IMR-90 (cell line): ENCODE measurements around the gene RALGAPA2. TPM values are rescaled to one million over a fixed set of nuclear protein-coding genes. Genes with fewer than 3 reads are reported as not detected.

ENCODE experiments used
- ATAC-seq: fragments of 200-7000 bp; cut with Tn5 transposase; 2 replicates; pipeline ENCODE4 v1.9.1; 2020; ENCODE audit warnings: low read depth, mild to moderate bottlenecking, moderate library complexity
- BruUV-seq: library from RNA; stranded (reverse); fragments of 400-500 nt; replicated peaks from 2 replicates; lab custom pipeline; 2021; lab: Mats Ljungman, UMichigan
- CTCF ChIA-PET: fragments of 300-600 bp; formaldehyde crosslinking; extraction: SDS; loops from one replicate; lab custom pipeline; 2021; ENCODE audit warnings: antibody characterized with exemption; lab: Yijun Ruan, JAX
- POLR2A ChIA-PET: fragments of 300-600 bp; sonication (Branson Sonifier 250); formaldehyde crosslinking; loops from one replicate; lab custom pipeline; 2022; ENCODE audit warnings: antibody characterized with exemption; ENCODE audit not compliant: unreplicated experiment; lab: Charles Lee
- DNase-seq: peaks from one replicate; pipeline ENCODE4 v3.0.0; 2013
- H2AFZ ChIP-seq: replicated peaks from 2 replicates; pipeline ENCODE3; 2013; ENCODE audit warnings: low read length, mild to moderate bottlenecking; ENCODE audit not compliant: poor library complexity
- H2AK5ac ChIP-seq: 2 replicates; pipeline ENCODE4 v1.6.1; 2013; ENCODE audit warnings: low read depth, low read length, inconsistent platforms
- H2AK9ac ChIP-seq: replicated peaks from 2 replicates; pipeline ENCODE3; 2013; ENCODE audit warnings: mild to moderate bottlenecking, low read depth, low read length, moderate library complexity; ENCODE audit not compliant: poor library complexity
- H2BK120ac ChIP-seq: 2 replicates; pipeline ENCODE4 v1.6.1; 2013; ENCODE audit warnings: low read depth, low read length, inconsistent platforms
- H2BK15ac ChIP-seq: 3 replicates; pipeline ENCODE4 v1.6.1; 2013; ENCODE audit warnings: low read depth, low read length, inconsistent platforms
- H2BK20ac ChIP-seq: 2 replicates; pipeline ENCODE4 v1.6.1; 2013; ENCODE audit warnings: low read depth, mild to moderate bottlenecking, inconsistent platforms, low read length, moderate library complexity
- H2BK5ac ChIP-seq: 2 replicates; pipeline ENCODE4 v1.6.1; 2013; ENCODE audit warnings: mild to moderate bottlenecking, low read depth, low read length, inconsistent platforms; ENCODE audit not compliant: poor library complexity, severe bottlenecking
- H3K14ac ChIP-seq: replicated peaks from 2 replicates; pipeline ENCODE4 v1.6.1; 2013; ENCODE audit warnings: low read depth, low read length, inconsistent platforms
- H3K18ac ChIP-seq: 2 replicates; pipeline ENCODE4 v1.6.1; 2013; ENCODE audit warnings: low read depth, low read length, control low read depth
- H3K23ac ChIP-seq: 2 replicates; pipeline ENCODE4 v1.6.1; 2013; ENCODE audit warnings: low read depth, low read length, inconsistent platforms
- H3K27ac ChIP-seq: 2 replicates; pipeline ENCODE4 v1.5.1; 2013; ENCODE audit warnings: mild to moderate bottlenecking, control low read depth, low read length; ENCODE audit not compliant: insufficient read depth
- H3K27me3 ChIP-seq: 2 replicates; pipeline ENCODE4 v1.6.1; 2013; ENCODE audit warnings: low read length; ENCODE audit not compliant: control insufficient read depth, insufficient read depth
- H3K36me3 ChIP-seq: 2 replicates; pipeline ENCODE4 v1.6.1; 2013; ENCODE audit warnings: low read length, mixed read lengths; ENCODE audit not compliant: control insufficient read depth, insufficient read depth
- H3K4ac ChIP-seq: 2 replicates; pipeline ENCODE4 v1.6.1; 2013; ENCODE audit warnings: low read depth, low read length, inconsistent platforms
- H3K4me1 ChIP-seq: 2 replicates; pipeline ENCODE4 v1.6.1; 2013; ENCODE audit warnings: low read length, mixed read lengths; ENCODE audit not compliant: control insufficient read depth, insufficient read depth
- H3K4me2 ChIP-seq: 2 replicates; pipeline ENCODE4 v1.6.1; 2013; ENCODE audit warnings: low read depth, mild to moderate bottlenecking, control low read depth, low read length, moderate library complexity
- H3K4me3 ChIP-seq: 2 replicates; pipeline ENCODE4 v1.5.1; 2013; ENCODE audit warnings: low read depth, mild to moderate bottlenecking, control low read depth, low read length, moderate library complexity; ENCODE audit not compliant: insufficient read depth
- H3K56ac ChIP-seq: 2 replicates; pipeline ENCODE4 v1.6.1; 2013; ENCODE audit warnings: low read length, inconsistent platforms; ENCODE audit not compliant: insufficient read depth; ENCODE audit errors: extremely low read depth
- H3K79me1 ChIP-seq, 2 experiments: 2 replicates each; pipeline ENCODE4 v1.6.1; 2013; ENCODE audit warnings: low read length in 2 of 2, inconsistent platforms in 1 of 2, low read depth in 1 of 2
- H3K9ac ChIP-seq: 2 replicates; pipeline ENCODE4 v1.6.1; 2013; ENCODE audit warnings: low read depth, low read length, control low read depth
- H3K9me1 ChIP-seq: 2 replicates; pipeline ENCODE4 v1.6.1; 2013; ENCODE audit warnings: low read length, inconsistent platforms; ENCODE audit not compliant: insufficient read depth
- H3K9me3 ChIP-seq: 2 replicates; pipeline ENCODE4 v1.6.1; 2013; ENCODE audit warnings: low read length; ENCODE audit not compliant: control insufficient read depth, insufficient read depth
- H4K20me1 ChIP-seq: 2 replicates; pipeline ENCODE4 v1.6.1; 2013; ENCODE audit warnings: low read length, inconsistent platforms; ENCODE audit not compliant: insufficient read depth
- H4K5ac ChIP-seq: 2 replicates; pipeline ENCODE4 v1.6.1; 2013; ENCODE audit warnings: mild to moderate bottlenecking, low read depth, low read length, control low read depth
- H4K8ac ChIP-seq, 2 experiments: 2 replicates each; pipeline ENCODE4 v1.6.1; 2013; ENCODE audit warnings: low read depth in 2 of 2, low read length in 2 of 2, control low read depth in 1 of 2, inconsistent platforms in 1 of 2
- H4K91ac ChIP-seq: 2 replicates; pipeline ENCODE4 v1.6.1; 2013; ENCODE audit warnings: low read depth, low read length, inconsistent platforms; ENCODE audit not compliant: insufficient read depth
- FOS ChIP-seq: fragments of 150-350 bp; IDR thresholded peaks from 2 replicates; pipeline ENCODE4 v1.6.1; 2016; ENCODE audit warnings: low read depth, low read length
- MAFK ChIP-seq: IDR thresholded peaks from 2 replicates; pipeline ENCODE4 v1.6.1; 2012; ENCODE audit warnings: low read depth, low read length, improper control_type of control experiment
- MXI1 ChIP-seq: IDR thresholded peaks from 2 replicates; pipeline ENCODE4 v1.6.1; 2012; ENCODE audit warnings: low read depth, mild to moderate bottlenecking, low read length, moderate library complexity, borderline replicate concordance
- NFE2L2 ChIP-seq: fragments of 150-350 bp; IDR thresholded peaks from 2 replicates; pipeline ENCODE4 v1.6.1; 2016; ENCODE audit warnings: low read depth, mild to moderate bottlenecking, low read length
- POLR2A ChIP-seq: IDR thresholded peaks from 2 replicates; pipeline ENCODE4 v1.6.1; 2012; ENCODE audit warnings: mild to moderate bottlenecking, low read depth, low read length
- RCOR1 ChIP-seq: IDR thresholded peaks from 2 replicates; pipeline ENCODE4 v1.6.1; 2012; ENCODE audit warnings: mild to moderate bottlenecking, low read length, improper control_type of control experiment; ENCODE audit not compliant: insufficient replicate concordance
- WGBS, 2 experiments: methylation state at CpG; one replicate each; pipeline versions ENCODE4 v1.1.5 to v1.1.7; 2013; ENCODE audit warnings: missing lambda C conversion rate in 2 of 2; ENCODE audit not compliant: insufficient read length in 1 of 2; ENCODE audit errors: extremely low coverage in 2 of 2; 5-methylcytosine and 5-hydroxymethylcytosine counted together
- dilution Hi-C: fragments of 300-500 bp; cut with HindIII; formaldehyde crosslinking; loops from one replicate; pipeline ENCODE4 v1.14.3; 2018; ENCODE audit warnings: low sequenced_read_pairs; ENCODE audit not compliant: unreplicated experiment
- in situ Hi-C: fragments of 300-500 bp; cut with MboI; formaldehyde crosslinking; loops from 3 replicates; pipeline ENCODE4 v1.14.3; 2019; ENCODE audit warnings: low sequenced_read_pairs, inconsistent platforms, mixed read lengths
- intact Hi-C: fragments of 100-400 bp; cut with micrococcal nuclease; formaldehyde crosslinking; loops from 2 replicates; pipeline ENCODE4 v1.10.0; 2022
- polyA plus RNA-seq, 3 experiments: library from polyadenylated mRNA; depleted of rRNA; stranded (reverse); fragments of >200 nt; gene quantifications; 2 replicates each; pipeline ENCODE4 v1.2.3, GENCODE V29; 2012; ENCODE audit warnings: low replicate concordance in 1 of 3
- total RNA-seq: library from RNA; depleted of rRNA; stranded (reverse); fragments of >200 nt; gene quantifications from 2 replicates; pipeline ENCODE4 v1.2.3, GENCODE V29; 2012
- TF ChIP-seq, protein P1 (sequence below): fragments of 150-350 bp; IDR thresholded peaks from 2 replicates; pipeline ENCODE4 v1.6.1; 2016; ENCODE audit warnings: low read depth, mild to moderate bottlenecking, low read length, moderate library complexity, borderline replicate concordance
- TF ChIP-seq, protein P2 (sequence below): conservative IDR thresholded peaks from 2 replicates; pipeline ENCODE4 v1.5.1; 2012; ENCODE audit warnings: mild to moderate bottlenecking, low read depth, low read length, improper control_type of control experiment

RALGAPA2 gene
- total and polyA plus RNA-seq, 2 of the 4 experiments (the other 2 are of a cell fraction), result 1.3 to 3.9 TPM

DNA sequence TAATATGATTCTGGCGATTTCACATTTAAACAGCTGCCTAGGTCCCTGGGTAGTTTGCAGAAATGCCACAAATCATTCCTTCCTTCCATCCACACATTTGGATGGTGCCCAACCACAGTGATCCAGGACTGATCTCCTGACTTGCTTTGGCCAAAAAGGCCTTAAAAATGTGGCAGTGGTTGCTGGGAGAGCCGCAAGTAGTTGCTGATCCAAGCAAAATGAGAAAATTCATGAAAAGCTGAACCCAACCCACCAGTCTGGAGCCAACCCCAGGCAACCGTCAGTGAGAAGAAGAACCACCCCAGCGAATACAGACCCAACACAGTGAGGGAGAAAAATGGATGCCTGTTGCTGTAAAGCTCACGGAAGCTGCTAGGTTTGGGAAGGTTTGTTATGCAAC, 25.1 kb downstream of the RALGAPA2 start:
- H2BK15ac ChIP-seq, result no peak overlapping the region
- H4K20me1 ChIP-seq, result no peaks in the 10 kb centered on the region
- dilution Hi-C loops (no loop called here), intact Hi-C loops (no loop called here), in situ Hi-C loops (no loop called here)
- no CpG with 5 or more reads among the region's 5 CpGs for WGBS, 2 experiments
- no peak overlapping the region for H4K91ac ChIP-seq
- H3K27ac ChIP-seq, result no peak overlapping the region
- H3K27me3 ChIP-seq, result no peaks in the 10 kb centered on the region; the same call in 1 of the 2 replicates
- no peak overlapping the region for H2BK20ac ChIP-seq
- TF ChIP-seq, protein P1, sequence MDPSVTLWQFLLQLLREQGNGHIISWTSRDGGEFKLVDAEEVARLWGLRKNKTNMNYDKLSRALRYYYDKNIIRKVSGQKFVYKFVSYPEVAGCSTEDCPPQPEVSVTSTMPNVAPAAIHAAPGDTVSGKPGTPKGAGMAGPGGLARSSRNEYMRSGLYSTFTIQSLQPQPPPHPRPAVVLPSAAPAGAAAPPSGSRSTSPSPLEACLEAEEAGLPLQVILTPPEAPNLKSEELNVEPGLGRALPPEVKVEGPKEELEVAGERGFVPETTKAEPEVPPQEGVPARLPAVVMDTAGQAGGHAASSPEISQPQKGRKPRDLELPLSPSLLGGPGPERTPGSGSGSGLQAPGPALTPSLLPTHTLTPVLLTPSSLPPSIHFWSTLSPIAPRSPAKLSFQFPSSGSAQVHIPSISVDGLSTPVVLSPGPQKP, result no peak
- TF ChIP-seq NFE2L2 (no peak), POLR2A (no peak), RCOR1 (no peak), MXI1 (no peak), FOS (no peak), MAFK (no peak)
- TF ChIP-seq, protein P2, sequence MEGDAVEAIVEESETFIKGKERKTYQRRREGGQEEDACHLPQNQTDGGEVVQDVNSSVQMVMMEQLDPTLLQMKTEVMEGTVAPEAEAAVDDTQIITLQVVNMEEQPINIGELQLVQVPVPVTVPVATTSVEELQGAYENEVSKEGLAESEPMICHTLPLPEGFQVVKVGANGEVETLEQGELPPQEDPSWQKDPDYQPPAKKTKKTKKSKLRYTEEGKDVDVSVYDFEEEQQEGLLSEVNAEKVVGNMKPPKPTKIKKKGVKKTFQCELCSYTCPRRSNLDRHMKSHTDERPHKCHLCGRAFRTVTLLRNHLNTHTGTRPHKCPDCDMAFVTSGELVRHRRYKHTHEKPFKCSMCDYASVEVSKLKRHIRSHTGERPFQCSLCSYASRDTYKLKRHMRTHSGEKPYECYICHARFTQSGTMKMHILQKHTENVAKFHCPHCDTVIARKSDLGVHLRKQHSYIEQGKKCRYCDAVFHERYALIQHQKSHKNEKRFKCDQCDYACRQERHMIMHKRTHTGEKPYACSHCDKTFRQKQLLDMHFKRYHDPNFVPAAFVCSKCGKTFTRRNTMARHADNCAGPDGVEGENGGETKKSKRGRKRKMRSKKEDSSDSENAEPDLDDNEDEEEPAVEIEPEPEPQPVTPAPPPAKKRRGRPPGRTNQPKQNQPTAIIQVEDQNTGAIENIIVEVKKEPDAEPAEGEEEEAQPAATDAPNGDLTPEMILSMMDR, result no peak
- no peak overlapping the region for H3K23ac ChIP-seq
- no peak overlapping the region for H3K9ac ChIP-seq
- H2BK120ac ChIP-seq, result no peak overlapping the region
- no peak overlapping the region for H2AFZ ChIP-seq
- H3K36me3 ChIP-seq, result no peaks in the 10 kb centered on the region
- H4K8ac ChIP-seq, result no peak overlapping the region
- ChIA-PET POLR2A (no interaction called here), CTCF (interaction anchor here (2.0 kb wide), 1 partner anchor 15 kb away, joined by 5 read pairs; no protein-coding TSS in a partner anchor)
- BruUV-seq, result no TSS peak
- H3K18ac ChIP-seq, result no peak overlapping the region
- H3K79me1 ChIP-seq, result no peaks in the 10 kb centered on the region; a peak in 1 of 4 replicates
- ATAC-seq (no peak), DNase-seq (no peak)
- H3K9me1 ChIP-seq, result no peaks in the 10 kb centered on the region
- no peaks in the 10 kb centered on the region for H3K4me1 ChIP-seq
- no peaks in the 10 kb centered on the region for H3K9me3 ChIP-seq
- H3K14ac ChIP-seq, result no peak overlapping the region
- H3K4me3 ChIP-seq, result no peak overlapping the region
- no peak overlapping the region for H3K4ac ChIP-seq
- no peak overlapping the region for H4K5ac ChIP-seq
- H3K4me2 ChIP-seq, result no peak overlapping the region
- no peak overlapping the region for H2BK5ac ChIP-seq
- H2AK9ac ChIP-seq, result no peak overlapping the region
- H2AK5ac ChIP-seq, result no peak overlapping the region
- no peak overlapping the region for H3K56ac ChIP-seq
